Vagina (tissue), 2 donors: ENCODE data around the gene MACF1.

ENCODE experiments used
- POLR2A ChIP-seq, 2 donors: fragments of 450-650 bp; IDR thresholded peaks; one replicate each; pipeline ENCODE4 v1.6.1; 2017; ENCODE audit warnings: antibody characterized with exemption in 2 of 2, mild to moderate bottlenecking in 2 of 2, moderate library complexity in 2 of 2
- POLR2AphosphoS5 ChIP-seq, 2 donors: sonication (generic); formaldehyde crosslinking; IDR thresholded peaks; one replicate each; pipeline ENCODE4 v1.9.0; 2017; ENCODE audit warnings: antibody characterized with exemption in 2 of 2, mild to moderate bottlenecking in 2 of 2, low read depth in 1 of 2; ENCODE audit not compliant: insufficient read depth in 1 of 2
- TF ChIP-seq, protein P1 (sequence below), 3 experiments: fragments of 450-650 bp in 2 of 3; fragments of 200-600 bp in 1 of 3; sonication (generic) in 1 of 3; IDR thresholded peaks; one replicate each; pipeline ENCODE4 v1.5.1; 2017 to 2019; ENCODE audit warnings: antibody characterized with exemption in 3 of 3, mild to moderate bottlenecking in 2 of 3, moderate library complexity in 2 of 3

DNA sequence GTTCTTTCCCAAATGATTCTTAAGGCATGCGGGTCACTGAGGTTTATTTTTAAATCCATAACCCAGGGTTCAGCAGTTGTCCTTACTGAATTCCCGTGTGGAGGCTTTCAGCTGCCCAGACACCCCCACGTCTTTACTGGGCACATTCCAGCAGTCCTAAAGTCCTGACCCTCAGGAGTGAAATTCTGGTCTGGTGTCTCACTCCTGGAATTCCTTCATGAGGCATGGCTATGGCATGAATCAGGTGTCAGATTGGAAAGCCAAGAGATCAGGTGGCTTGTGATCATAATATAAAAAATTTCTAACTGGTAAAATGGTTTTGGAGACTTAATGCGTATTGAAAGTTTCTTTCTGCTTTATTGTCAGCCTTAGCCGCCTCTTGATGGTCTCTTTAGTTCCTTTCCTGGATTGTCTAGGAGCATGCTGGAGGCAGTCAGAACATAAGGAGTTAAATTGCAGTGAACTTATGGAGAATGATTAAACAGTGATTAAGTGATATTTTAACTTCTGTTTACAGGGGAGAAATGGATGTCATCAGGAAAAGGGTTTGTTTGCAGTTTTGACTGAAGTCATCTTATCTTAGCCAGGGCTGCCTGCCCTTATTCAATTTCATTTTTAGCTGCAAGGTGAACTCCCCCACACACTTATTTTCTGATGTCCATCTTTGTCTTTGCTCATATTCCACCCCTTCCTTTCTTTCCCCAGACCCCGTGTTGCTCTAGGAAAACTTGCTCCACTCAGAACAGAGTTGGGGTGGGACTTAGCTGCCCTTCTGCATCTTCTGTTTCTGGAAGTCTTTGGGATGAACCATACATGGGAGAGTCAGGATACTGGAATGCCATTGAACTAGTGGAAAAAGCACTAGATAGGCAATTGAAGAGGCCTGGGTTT is 25.7 kb upstream of the MACF1 start:
- TF ChIP-seq, protein P1, sequence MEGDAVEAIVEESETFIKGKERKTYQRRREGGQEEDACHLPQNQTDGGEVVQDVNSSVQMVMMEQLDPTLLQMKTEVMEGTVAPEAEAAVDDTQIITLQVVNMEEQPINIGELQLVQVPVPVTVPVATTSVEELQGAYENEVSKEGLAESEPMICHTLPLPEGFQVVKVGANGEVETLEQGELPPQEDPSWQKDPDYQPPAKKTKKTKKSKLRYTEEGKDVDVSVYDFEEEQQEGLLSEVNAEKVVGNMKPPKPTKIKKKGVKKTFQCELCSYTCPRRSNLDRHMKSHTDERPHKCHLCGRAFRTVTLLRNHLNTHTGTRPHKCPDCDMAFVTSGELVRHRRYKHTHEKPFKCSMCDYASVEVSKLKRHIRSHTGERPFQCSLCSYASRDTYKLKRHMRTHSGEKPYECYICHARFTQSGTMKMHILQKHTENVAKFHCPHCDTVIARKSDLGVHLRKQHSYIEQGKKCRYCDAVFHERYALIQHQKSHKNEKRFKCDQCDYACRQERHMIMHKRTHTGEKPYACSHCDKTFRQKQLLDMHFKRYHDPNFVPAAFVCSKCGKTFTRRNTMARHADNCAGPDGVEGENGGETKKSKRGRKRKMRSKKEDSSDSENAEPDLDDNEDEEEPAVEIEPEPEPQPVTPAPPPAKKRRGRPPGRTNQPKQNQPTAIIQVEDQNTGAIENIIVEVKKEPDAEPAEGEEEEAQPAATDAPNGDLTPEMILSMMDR (IDR thresholded peaks at IDR 0.05) = no peak
- TF ChIP-seq POLR2A (IDR thresholded peaks at IDR 0.05) (no peak), POLR2AphosphoS5 (IDR thresholded peaks at IDR 0.05; ENCODE audit: insufficient read depth in 1 of 2, low read depth in 1 of 2) (no peak)
